Thyroid gland (tissue), 4 donors: ENCODE data around the gene CHST8. TPM values are rescaled to one million over a fixed set of nuclear protein-coding genes. Genes with fewer than 3 reads are reported as not detected.

ENCODE experiments used
- DNase-seq, 2 donors: peaks; one replicate each; pipeline ENCODE4 v3.0.0-alpha.2; 2019
- H3K27ac ChIP-seq, 3 donors: fragments of 200-600 bp; sonication (generic); 1 replicate in 2 of 3; 2 replicates in 1 of 3; pipeline ENCODE4 v1.5.1; 2016 to 2019; ENCODE audit warnings: mild to moderate bottlenecking in 1 of 3, moderate library complexity in 1 of 3
- H3K27me3 ChIP-seq: fragments of 200-600 bp; sonication (generic); one replicate; pipeline ENCODE4 v1.5.1; 2019
- H3K36me3 ChIP-seq, 2 donors: fragments of 200-600 bp; sonication (generic); one replicate each; pipeline ENCODE4 v1.5.1; 2016 to 2019
- H3K4me1 ChIP-seq, 2 donors: fragments of 200-600 bp; sonication (generic); one replicate each; pipeline ENCODE4 v1.5.1; 2017 to 2019
- H3K4me3 ChIP-seq, 3 donors: fragments of 200-600 bp; sonication (generic); replicated peaks in 1 of 3; 1 replicate in 2 of 3; 2 replicates in 1 of 3; pipeline ENCODE4 v1.5.1; 2016; ENCODE audit warnings: mild to moderate bottlenecking in 1 of 3
- H3K9me3 ChIP-seq: fragments of 200-600 bp; sonication (generic); one replicate; pipeline ENCODE4 v1.5.1; 2017
- POLR2A ChIP-seq, 2 donors: fragments of 450-650 bp; IDR thresholded peaks; one replicate each; pipeline ENCODE4 v1.6.1; 2017; ENCODE audit warnings: antibody characterized with exemption in 2 of 2, mild to moderate bottlenecking in 2 of 2, moderate library complexity in 1 of 2
- WGBS, 2 donors: methylation state at CpG; one replicate each; pipeline ENCODE4 v1.1.5; 2017; 5-methylcytosine and 5-hydroxymethylcytosine counted together
- intact Hi-C: fragments of 100-400 bp; cut with DNase I; formaldehyde crosslinking; loops from one replicate; pipeline ENCODE4 v1.15.1; 2023
- total RNA-seq, 4 donors: library from RNA; depleted of rRNA; stranded (reverse); fragments of >200 nt; gene quantifications; one replicate each; pipeline ENCODE4 v1.2.3, GENCODE V29; 2016
- TF ChIP-seq, protein P1 (sequence below), 6 experiments: fragments of 200-600 bp in 3 of 6; fragments of 450-650 bp in 3 of 6; sonication (generic) in 3 of 6; IDR thresholded peaks; one replicate each; pipeline ENCODE4 v1.5.1; 2016 to 2019; ENCODE audit warnings: antibody characterized with exemption in 6 of 6, mild to moderate bottlenecking in 2 of 6, inconsistent platforms in 1 of 6, moderate library complexity in 1 of 6

Gene CHST8
- total RNA-seq, 4 donors from 2014 or later: 0.83 to 2.6 (median 1.4) TPM; not detected in 1

DNA sequence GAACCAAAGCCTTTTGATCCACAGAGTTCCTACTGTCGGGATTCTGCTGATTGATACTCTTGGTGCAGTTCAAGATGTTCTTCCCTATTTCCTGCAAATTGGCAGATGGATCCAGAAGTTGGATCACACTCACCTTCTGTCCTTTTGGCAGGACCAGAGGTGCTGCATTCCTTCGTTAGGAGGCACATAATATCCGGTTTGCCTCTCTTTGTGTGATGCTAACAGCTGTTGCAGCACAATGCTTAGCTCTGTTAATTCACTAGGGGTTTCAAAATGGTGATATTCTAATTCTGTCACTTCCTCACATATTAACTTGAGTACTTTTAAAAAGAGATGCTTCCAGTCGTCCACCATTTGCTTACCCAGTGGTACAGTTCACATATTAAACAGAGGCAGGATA lies 15.2 kb upstream of the CHST8 start:
- no peaks in the 10 kb centered on the region for H3K4me1 ChIP-seq
- H3K4me3 ChIP-seq: no peak overlapping the region
- H3K9me3 ChIP-seq: no peaks in the 10 kb centered on the region
- no peaks in the 10 kb centered on the region for H3K36me3 ChIP-seq
- H3K27ac ChIP-seq: no peak overlapping the region
- WGBS, 2 donors: 44 to 46% methylated on average over 4 of the region's 4 CpGs
- intact Hi-C loops: no loop called here
- no peaks in the 10 kb centered on the region for H3K27me3 ChIP-seq
- no peak for DNase-seq
- TF ChIP-seq, protein P1, sequence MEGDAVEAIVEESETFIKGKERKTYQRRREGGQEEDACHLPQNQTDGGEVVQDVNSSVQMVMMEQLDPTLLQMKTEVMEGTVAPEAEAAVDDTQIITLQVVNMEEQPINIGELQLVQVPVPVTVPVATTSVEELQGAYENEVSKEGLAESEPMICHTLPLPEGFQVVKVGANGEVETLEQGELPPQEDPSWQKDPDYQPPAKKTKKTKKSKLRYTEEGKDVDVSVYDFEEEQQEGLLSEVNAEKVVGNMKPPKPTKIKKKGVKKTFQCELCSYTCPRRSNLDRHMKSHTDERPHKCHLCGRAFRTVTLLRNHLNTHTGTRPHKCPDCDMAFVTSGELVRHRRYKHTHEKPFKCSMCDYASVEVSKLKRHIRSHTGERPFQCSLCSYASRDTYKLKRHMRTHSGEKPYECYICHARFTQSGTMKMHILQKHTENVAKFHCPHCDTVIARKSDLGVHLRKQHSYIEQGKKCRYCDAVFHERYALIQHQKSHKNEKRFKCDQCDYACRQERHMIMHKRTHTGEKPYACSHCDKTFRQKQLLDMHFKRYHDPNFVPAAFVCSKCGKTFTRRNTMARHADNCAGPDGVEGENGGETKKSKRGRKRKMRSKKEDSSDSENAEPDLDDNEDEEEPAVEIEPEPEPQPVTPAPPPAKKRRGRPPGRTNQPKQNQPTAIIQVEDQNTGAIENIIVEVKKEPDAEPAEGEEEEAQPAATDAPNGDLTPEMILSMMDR (IDR thresholded peaks at IDR 0.05): no peak
- TF ChIP-seq POLR2A (IDR thresholded peaks at IDR 0.05): no peak

DNA sequence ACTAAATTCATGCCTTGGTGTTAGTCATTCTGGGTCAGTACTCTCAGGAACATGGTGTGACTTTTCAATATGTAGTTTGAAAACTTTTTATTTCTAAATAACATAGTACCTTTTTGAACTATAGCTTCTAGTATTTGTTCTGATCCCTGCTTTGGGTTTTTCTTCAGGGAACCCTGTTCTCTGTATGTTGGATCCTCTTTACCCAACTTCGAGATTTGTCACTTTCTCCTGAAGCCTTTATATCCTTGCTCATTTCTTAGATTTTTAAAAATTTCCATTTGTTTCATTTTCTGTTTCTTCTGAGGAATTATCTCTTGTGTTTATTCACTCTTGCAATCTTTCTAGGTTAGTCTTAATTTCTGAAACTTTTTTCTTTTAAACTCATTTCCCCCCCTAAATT lies 12.4 kb upstream of the CHST8 start:
- H3K4me3 ChIP-seq: no peak overlapping the region
- WGBS, 2 donors: 72 to 73% methylated on average over 1 of the region's 1 CpG
- intact Hi-C loops: no loop called here

DNA sequence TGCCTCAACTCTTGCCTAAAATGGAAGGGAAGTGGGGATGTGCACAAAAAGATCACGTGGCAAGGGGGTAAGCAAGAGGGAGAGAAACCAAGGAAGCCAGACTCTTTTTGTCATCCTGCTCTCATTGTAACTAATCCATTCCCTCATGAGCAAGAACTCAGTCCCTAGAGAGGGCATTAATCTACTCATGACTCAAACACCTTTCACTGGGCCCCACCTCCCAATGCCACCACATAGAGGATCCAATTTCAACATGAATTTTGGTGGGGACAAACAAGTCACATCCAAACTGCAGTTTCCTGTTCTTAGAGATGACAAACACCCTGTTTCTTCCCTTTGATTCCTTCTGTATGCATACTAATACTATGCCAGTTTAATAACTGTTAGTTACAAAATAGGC lies 11.2 kb upstream of the CHST8 start:
- Histone ChIP-seq H3K4me1 (no peaks in the 10 kb centered on the region), H3K36me3 (no peaks in the 10 kb centered on the region), H3K9me3 (no peaks in the 10 kb centered on the region), H3K4me3 (no peak overlapping the region), H3K27me3 (no peaks in the 10 kb centered on the region), H3K27ac (no peak overlapping the region)
- intact Hi-C loops: no loop called here
- no peak for DNase-seq
- WGBS, 2 donors: 61 to 71% methylated on average over 1 of the region's 1 CpG
- TF ChIP-seq, protein P1 (IDR thresholded peaks at IDR 0.05): no peak
- TF ChIP-seq POLR2A (IDR thresholded peaks at IDR 0.05): no peak

More for the DNA sequence above, 12.4 kb upstream of the CHST8 start:
- no peaks in the 10 kb centered on the region for H3K9me3 ChIP-seq
- no peaks in the 10 kb centered on the region for H3K4me1 ChIP-seq
- H3K27ac ChIP-seq: no peak overlapping the region
- TF ChIP-seq, protein P1 (IDR thresholded peaks at IDR 0.05): no peak
- TF ChIP-seq POLR2A (IDR thresholded peaks at IDR 0.05): no peak
- H3K36me3 ChIP-seq: no peaks in the 10 kb centered on the region
- no peak for DNase-seq
- H3K27me3 ChIP-seq: no peaks in the 10 kb centered on the region

DNA sequence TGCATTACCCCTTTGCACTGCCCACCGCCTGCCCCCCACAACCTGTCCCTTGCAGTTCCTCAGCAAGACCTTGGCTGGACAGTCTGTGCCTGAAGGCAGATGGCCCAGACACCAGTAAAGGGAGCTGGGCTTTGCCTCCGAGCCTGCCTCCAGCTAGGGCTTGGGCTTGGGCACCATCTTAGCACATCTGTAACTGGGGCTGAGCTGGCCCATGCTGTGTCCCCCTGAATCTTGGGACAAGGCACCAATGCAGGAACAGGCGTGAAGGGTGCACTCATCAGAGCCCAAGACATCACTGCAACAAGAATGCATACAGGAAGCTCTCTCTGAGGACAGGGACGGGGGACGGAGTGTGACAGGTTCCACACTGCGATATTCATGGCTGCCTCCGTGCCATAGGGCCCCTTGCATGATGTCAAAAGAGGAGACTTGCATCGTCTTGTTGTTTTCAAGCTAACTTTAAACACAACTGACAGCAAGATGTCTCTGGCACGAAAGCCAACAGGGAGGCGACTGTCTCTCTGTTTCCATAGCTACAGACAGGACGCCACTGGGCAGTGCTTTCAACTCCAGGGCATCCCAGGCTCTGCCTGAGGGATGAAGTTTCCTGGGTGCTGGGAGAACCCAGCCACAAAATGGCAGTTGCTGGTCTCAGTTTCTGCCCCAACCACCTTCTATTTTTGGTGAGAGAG lies 8.7 kb upstream of the CHST8 start:
- H3K27me3 ChIP-seq: no peaks in the 10 kb centered on the region

DNA sequence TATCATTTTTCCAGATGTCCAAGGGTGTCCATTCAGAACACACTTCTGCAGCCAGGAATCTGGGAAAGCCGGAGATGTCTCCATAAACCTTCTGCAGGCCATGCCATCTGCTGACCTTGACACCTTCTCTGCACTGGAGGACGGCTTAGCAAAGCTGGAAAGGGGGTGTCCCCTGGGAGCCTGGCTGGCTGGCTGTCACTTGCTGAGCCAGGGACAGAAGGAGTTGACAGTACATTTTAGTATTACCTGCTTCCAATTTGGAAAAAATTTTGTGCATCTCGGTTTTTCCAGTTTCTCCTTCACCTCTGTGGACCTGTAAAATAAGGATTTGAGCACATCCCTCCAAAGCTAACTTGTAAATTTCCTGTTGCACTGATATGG lies 8.1 kb upstream of the CHST8 start:
- no peaks in the 10 kb centered on the region for H3K27me3 ChIP-seq
- whole genome bisulfite sequencing, 2 donors: 36 to 39% methylated on average over 3 of the region's 3 CpGs
- no peaks in the 10 kb centered on the region for H3K36me3 ChIP-seq

More for the DNA sequence above, 8.7 kb upstream of the CHST8 start:
- TF ChIP-seq, protein P1 (IDR thresholded peaks at IDR 0.05): no peak
- no peak for TF ChIP-seq POLR2A (IDR thresholded peaks at IDR 0.05)
- no peaks in the 10 kb centered on the region for H3K9me3 ChIP-seq
- 53 to 65% methylated on average over 9 to 11 of the region's 11 CpGs for WGBS, 2 donors
- no peak overlapping the region for H3K4me3 ChIP-seq
- no peak overlapping the region for H3K27ac ChIP-seq
- DNase-seq: no peak
- H3K36me3 ChIP-seq: no peaks in the 10 kb centered on the region
- intact Hi-C loops: no loop called here
- H3K4me1 ChIP-seq: no peaks in the 10 kb centered on the region

More for the DNA sequence above, 8.1 kb upstream of the CHST8 start:
- Histone ChIP-seq H3K9me3 (no peaks in the 10 kb centered on the region), H3K27ac (no peak overlapping the region), H3K4me1 (no peaks in the 10 kb centered on the region), H3K4me3 (no peak overlapping the region)
- intact Hi-C loops: no loop called here
- DNase-seq: no peak
- TF ChIP-seq POLR2A (IDR thresholded peaks at IDR 0.05): no peak
- TF ChIP-seq, protein P1 (IDR thresholded peaks at IDR 0.05): no peak
